HL-60 (cell line): ENCODE data around the gene PLXNB3.

Experiments used
- GABPA ChIP-seq: IDR thresholded peaks from 2 replicates; pipeline ENCODE4 v1.6.1; 2012; ENCODE audit warnings: low read depth
- POLR2AphosphoS5 ChIP-seq: IDR thresholded peaks from 2 replicates; pipeline ENCODE4 v1.6.1; 2012; ENCODE audit warnings: low read depth
- REST ChIP-seq: IDR thresholded peaks from 2 replicates; pipeline ENCODE4 v1.6.1; 2012; ENCODE audit warnings: low read depth; ENCODE audit not compliant: insufficient replicate concordance
- SPI1 ChIP-seq: IDR thresholded peaks from 2 replicates; pipeline ENCODE4 v1.6.1; 2012; ENCODE audit warnings: low read depth, mild to moderate bottlenecking, borderline replicate concordance
- TF ChIP-seq, protein P1 (sequence below): IDR thresholded peaks from one replicate; pipeline ENCODE4 v1.5.1; 2011; ENCODE audit warnings: low read length, control low read depth, inconsistent platforms; ENCODE audit not compliant: insufficient read depth

DNA sequence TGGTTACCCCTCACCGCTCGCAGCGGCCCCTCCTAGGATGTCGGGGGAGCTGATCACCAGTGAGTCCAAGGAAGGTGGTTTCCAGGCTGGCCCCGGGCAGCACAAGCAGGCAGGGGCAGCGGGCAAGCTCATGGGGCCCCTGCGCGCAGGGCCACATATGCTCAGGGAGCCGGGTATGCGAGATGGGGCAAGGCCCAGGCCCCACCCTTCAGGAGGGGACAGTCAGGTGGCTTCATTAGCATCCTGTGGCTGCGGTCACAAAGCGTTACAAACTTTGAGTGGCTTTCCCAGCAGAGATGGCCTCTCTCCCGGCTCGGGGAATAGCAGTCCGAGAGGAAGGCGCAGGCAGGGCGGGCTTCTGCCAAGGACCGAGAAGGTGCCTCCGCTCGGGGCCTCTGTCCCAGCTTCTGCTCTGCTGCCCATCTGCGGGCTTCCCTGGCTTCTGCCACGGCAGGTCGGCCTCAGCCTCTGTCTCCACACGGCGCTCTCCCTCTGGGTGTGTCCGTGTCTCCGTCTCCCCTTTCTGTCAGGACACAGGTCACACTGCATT, 25.9 kb upstream of the PLXNB3 start:
- TF ChIP-seq, protein P1, sequence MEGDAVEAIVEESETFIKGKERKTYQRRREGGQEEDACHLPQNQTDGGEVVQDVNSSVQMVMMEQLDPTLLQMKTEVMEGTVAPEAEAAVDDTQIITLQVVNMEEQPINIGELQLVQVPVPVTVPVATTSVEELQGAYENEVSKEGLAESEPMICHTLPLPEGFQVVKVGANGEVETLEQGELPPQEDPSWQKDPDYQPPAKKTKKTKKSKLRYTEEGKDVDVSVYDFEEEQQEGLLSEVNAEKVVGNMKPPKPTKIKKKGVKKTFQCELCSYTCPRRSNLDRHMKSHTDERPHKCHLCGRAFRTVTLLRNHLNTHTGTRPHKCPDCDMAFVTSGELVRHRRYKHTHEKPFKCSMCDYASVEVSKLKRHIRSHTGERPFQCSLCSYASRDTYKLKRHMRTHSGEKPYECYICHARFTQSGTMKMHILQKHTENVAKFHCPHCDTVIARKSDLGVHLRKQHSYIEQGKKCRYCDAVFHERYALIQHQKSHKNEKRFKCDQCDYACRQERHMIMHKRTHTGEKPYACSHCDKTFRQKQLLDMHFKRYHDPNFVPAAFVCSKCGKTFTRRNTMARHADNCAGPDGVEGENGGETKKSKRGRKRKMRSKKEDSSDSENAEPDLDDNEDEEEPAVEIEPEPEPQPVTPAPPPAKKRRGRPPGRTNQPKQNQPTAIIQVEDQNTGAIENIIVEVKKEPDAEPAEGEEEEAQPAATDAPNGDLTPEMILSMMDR: no peak
- no peak for TF ChIP-seq SPI1
- TF ChIP-seq POLR2AphosphoS5: no peak
- no peak for TF ChIP-seq REST
- no peak for TF ChIP-seq GABPA
